GM18909 (cell line): ENCODE data around the gene ZFP91.

ENCODE experiments used
- ATAC-seq: cut with Tn5 transposase; IDR thresholded peaks from one replicate; pipeline ENCODE4 v1.9.1; 2021; ENCODE audit warnings: mild to moderate bottlenecking; ENCODE audit not compliant: unreplicated experiment, poor library complexity

Gene ZFP91

DNA sequence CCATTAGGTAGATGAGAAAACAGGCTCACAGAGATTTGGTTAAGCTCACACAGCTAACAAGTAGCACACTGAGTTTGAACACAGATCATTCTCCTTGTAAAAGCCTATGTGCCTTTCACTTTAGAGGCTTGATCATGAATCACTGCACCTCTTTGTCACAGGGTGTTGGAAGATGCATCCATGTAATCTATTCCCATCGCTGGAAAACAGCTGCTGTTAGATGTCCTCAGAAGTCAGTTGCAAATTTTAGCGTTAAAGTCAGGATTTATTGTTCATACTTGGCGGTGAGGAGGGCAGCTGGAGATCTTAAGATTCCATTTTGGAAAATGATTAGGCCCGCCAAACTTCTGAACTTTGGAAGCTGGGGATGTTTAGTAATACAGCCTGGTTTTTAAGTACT lies 46.2 kb downstream of the ZFP91 start:
- no peak for ATAC-seq

DNA sequence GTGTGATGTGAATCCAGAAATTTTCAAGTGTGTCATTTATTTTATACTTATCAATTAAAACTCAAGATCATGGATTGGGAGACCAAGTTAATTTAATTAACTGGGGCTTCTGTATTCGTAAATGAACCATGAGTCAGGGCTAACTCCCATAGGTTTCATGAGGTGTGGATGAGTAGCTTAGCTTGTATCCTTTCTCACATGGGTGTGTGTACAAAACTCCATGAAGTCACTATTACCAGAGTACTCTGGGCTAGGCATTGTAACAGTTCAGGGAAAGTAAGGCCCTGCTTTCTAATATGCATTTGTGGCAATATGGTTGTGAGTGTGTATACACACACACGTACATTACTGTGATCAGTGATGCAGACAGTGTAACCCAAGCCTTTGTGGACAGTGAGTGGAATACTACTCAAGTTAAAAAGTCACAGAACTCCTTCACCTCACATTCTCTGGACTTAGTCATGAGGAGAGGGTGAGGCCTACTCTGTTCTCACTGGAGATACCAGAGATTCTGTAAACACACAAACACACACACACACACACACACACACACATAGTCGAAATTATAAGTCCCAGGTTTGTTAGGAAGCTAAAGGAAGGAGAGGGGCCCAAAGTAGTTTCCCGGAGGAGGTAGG lies 47.1 kb downstream of the ZFP91 start:
- no peak for ATAC-seq

DNA sequence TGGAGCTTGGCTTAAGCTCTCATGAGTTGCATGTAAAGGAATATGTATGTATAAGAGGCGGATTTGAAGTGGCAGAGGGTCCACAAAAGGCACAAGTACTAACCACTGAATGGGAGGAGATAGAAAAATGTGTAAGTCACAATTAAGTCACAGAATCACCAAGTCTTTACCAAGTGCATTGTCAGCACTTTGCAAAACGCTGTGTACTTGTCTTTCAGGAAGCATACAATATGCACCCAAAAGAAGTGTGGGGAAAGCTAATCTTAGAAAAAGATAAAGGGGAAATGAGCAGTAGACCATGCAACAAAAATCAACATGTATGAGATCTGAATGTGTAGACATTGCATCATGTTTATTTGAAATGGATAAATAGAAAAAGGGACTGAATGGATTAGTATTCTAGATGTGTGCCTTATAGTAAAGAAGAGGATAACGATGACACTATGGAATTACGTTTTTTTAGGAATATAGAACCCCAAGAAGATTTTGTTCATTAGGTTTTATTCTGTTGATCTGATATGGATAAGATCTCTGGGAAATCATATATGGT lies 48.1 kb downstream of the ZFP91 start:
- ATAC-seq: no peak

- ATAC-seq: no peak
Measured at GRCh38 chr11:58628446-58628845, 49.6 kb downstream of the ZFP91 start.

DNA sequence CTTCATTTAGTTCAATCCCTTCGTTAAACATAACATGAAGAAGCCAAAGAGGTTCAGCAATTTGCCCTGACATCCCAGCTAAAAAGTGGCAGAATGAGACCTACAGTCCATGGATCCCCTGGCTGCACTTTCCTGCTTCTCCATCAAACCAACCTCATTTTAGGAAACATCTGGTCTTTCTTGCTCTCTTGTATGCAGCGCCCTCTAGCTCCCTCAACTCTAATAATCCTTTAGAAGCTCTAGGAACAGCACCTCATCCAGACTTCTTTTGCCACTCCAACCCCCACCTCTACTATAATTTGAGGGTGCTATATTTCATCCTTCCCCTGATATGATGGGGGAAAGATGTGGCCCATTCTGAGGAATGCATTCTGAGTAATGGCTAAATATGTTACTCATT lies 51.0 kb downstream of the ZFP91 start:
- ATAC-seq: no peak

GRCh38 chr11:58631378-58631777 lies 52.5 kb downstream of the ZFP91 start:
- ATAC-seq: no peak

- ATAC-seq: no peak
Measured at GRCh38 chr11:58632510-58632909, 53.6 kb downstream of the ZFP91 start.

DNA sequence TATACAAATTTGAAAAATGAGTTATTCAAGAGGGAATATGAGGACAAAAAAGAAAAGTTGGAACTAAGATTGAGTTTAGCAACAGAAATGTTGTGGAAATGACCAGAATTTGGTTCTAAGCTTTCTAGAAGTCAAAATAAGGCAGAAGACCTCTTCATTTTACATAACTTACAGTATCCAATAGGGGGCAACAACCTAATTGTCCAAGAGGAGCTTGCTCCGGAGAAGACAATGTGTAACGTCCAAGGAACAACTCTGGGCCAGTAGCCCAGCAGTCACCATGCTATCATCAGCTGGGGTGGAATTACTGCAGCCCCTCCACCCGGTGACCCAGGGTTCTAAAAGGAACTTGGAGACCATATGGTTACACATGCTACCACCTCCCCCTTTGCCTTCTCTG lies 57.7 kb downstream of the ZFP91 start:
- no peak for ATAC-seq

DNA sequence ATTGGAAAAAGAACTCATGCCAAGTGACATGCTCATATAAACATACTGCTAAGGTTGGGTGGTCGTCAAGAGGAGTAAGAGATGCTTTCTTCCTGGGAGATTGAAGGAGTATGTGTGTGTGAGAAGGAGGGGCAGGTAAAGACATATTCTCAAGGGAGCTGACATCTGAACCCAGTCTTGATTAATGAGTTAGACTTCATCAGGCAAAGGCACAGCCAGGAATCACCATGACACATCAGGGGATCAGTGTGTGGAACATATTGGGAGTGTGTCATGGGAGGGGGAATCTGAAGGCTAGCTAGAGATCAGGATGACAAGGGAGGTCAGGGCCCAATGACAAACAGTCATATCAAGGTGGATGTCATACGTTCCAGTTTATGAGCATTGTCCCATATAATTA lies 58.5 kb downstream of the ZFP91 start:
- no peak for ATAC-seq

- ATAC-seq: no peak
Measured at GRCh38 chr11:58639103-58639502, 60.2 kb downstream of the ZFP91 start.

GRCh38 chr11:58639669-58640068 lies 60.8 kb downstream of the ZFP91 start:
- ATAC-seq: no peak

GRCh38 chr11:58640386-58641023 lies 61.6 kb downstream of the ZFP91 start:
- ATAC-seq: no peak

DNA sequence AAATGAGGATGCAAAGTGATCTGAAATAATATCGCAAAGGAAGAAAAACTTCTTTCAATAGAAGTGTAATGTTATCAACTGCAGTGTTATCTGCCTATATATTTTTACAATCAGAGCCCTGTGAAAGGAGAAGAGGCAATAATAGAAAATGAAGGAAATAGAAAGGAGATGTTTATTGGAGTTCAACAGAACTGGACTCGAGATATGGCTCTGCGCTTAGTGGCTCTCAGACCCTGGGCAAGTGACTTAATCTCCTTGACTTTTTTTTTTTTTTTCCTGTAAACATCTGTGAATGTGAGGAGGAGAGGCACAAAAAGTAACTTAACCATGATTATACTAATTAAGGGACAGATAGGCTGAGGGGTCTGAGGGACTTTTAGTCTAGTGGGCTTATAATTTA lies 62.5 kb downstream of the ZFP91 start:
- no peak for ATAC-seq

DNA sequence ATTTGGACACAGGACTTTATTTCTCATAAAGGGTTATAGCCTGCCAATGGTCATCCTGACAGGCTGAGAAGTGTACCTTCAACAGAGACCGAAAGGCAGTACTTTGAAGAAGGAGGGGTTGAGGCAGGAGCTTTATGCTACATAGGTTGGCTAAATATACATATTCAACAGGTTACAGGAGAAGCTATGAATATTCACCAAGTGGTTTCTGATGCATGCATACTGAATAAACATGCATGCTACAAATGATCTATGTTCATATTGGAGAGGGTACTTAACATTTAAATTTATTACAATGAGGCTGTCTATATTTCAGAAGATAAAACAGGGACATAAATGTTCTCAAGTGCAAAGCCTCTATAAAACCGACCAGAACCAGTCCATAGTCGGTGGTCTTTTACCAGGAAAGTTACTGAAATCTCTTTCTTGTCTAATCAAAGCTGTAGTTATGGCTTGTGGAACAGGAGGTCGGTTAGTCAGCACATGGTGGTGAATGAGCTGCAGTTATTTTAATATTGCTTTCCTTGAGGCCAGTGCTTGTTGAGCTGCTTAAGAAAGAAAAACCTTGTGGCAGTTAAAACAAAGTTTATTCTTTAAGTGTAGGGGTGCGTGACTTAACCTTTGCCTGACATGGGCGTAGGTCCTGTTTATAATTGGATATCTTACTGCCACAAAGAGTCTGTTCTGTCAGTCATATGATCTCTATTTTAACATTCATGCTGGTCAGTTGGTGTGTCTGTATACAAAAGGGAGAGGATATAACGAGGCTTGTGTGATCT lies 63.1 kb downstream of the ZFP91 start:
- no peak for ATAC-seq

- ATAC-seq: no peak
Measured at GRCh38 chr11:58645854-58646253, 67.0 kb downstream of the ZFP91 start.

- ATAC-seq: peak; percentile 88
Measured at GRCh38 chr11:58647141-58647699, 68.4 kb downstream of the ZFP91 start.

GRCh38 chr11:58647866-58648265 lies 69.0 kb downstream of the ZFP91 start:
- ATAC-seq: peak; percentile 11

DNA sequence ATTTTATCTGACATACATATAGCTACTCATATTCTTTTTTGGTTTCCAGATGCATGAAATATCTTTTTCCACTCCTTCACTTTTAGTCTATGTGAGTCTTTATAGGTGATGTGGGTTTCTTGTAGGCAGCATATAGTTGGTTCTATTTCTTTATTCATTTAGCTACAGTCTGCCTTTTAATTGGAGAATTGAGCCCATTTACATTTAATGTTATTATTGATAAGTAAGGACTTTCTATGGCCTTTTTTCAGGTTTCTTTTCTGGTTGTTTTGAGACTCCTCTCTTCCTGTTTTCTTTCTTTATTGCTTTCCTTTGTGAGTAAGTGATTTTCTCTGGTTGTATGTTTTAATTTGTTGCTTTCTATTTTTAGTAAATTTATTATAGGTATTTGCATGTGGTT lies 70.8 kb downstream of the ZFP91 start:
- no peak for ATAC-seq

DNA sequence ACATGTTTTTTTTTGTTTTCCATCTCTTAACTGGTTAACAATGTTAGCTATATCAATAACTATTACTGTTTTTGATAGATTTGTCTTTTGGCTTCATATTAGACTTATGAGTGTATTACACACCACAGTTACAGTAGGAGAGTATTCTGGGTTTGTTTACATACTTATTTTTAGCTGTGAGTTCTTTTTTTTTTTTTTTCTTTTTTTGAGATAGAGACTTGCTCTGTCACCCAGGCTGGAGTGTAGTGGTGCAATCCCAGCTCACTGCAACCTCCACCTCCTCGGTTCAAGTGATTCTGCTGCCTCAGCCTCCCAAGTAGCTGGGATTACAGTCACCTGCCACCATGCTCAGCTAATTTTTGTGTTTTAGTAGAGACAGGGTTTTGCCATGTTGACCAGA lies 71.6 kb downstream of the ZFP91 start:
- ATAC-seq: no peak

GRCh38 chr11:58652726-58653280 lies 73.9 kb downstream of the ZFP91 start:
- ATAC-seq: no peak
